ENCODE data around the gene EFHC2. TPM values are rescaled to one million over a fixed set of nuclear protein-coding genes. Genes with fewer than 3 reads are reported as not detected.

EFHC2 gene
- polyA plus RNA-seq, 1 donor (not counting 4 experiments of a cell fraction or from before 2014, with no cell fraction given) = 0.98 TPM

DNA sequence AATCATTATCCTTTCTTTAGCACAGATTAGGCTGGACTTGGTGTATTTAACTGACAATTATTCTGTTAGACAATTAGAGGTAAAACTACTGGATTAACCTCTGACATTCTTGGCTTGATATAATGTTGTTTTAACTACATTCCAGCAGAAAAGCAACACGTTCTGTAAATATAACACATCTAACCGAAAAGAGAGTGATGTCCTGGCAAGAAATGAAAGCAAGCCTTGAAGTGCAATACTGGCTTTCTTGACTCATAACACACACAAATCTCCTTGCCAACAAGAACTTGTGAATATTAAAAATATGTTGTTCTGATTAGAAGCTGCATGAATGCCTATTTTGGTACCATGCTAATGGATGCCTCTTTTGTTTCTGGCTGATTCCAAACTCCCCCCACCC is 76.4 kb downstream of the EFHC2 start:
- H3K79me2 ChIP-seq (ENCODE audit: control insufficient read depth, insufficient read depth, low read length) = no peaks in the 10 kb centered on the region
- no peak overlapping the region for H3K9ac ChIP-seq (ENCODE audit: control insufficient read depth, extremely low read depth, insufficient read depth, low read length)
- H3K4me2 ChIP-seq (ENCODE audit: control insufficient read depth, extremely low read depth, insufficient read depth, low read depth, low read length) = no peak overlapping the region
- TF ChIP-seq, protein P1, sequence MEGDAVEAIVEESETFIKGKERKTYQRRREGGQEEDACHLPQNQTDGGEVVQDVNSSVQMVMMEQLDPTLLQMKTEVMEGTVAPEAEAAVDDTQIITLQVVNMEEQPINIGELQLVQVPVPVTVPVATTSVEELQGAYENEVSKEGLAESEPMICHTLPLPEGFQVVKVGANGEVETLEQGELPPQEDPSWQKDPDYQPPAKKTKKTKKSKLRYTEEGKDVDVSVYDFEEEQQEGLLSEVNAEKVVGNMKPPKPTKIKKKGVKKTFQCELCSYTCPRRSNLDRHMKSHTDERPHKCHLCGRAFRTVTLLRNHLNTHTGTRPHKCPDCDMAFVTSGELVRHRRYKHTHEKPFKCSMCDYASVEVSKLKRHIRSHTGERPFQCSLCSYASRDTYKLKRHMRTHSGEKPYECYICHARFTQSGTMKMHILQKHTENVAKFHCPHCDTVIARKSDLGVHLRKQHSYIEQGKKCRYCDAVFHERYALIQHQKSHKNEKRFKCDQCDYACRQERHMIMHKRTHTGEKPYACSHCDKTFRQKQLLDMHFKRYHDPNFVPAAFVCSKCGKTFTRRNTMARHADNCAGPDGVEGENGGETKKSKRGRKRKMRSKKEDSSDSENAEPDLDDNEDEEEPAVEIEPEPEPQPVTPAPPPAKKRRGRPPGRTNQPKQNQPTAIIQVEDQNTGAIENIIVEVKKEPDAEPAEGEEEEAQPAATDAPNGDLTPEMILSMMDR (optimal IDR thresholded peaks at IDR 0.05 in 1 of 3, IDR thresholded peaks at IDR 0.05 in 1 of 3, conservative IDR thresholded peaks at IDR 0.05 in 1 of 3; ENCODE audit: extremely low read depth in 1 of 3, insufficient read depth in 2 of 3, low read length in 3 of 3) = no peak
- no peak for TF ChIP-seq EZH2 (IDR thresholded peaks at IDR 0.05; ENCODE audit: low read length)
- no peaks in the 10 kb centered on the region for H3K9me1 ChIP-seq (ENCODE audit: control insufficient read depth, extremely low read depth, insufficient read depth, low read length)
- no peak overlapping the region for H2AFZ ChIP-seq (ENCODE audit: control insufficient read depth, low read length)
- dilution Hi-C loops (cut with MboI; ENCODE audit: extremely low pct_ligation_motif_present, low sequenced_read_pairs) = no loop called here
- H3K4me1 ChIP-seq (ENCODE audit: control insufficient read depth, extremely low read depth, insufficient read depth, low read length) = no peaks in the 10 kb centered on the region
- H3K27me3 ChIP-seq (ENCODE audit: control insufficient read depth, extremely low read depth, insufficient read depth, low read length) = no peaks in the 10 kb centered on the region
- H3K27ac ChIP-seq (ENCODE audit: control insufficient read depth, insufficient read depth, low read length) = no peak overlapping the region
- H3K4me3 ChIP-seq (ENCODE audit: control insufficient read depth in 2 of 3, extremely low read depth in 1 of 3, insufficient read depth in 2 of 3, low read depth in 1 of 3, low read length in 3 of 3) = no peak overlapping the region
- H3K36me3 ChIP-seq (ENCODE audit: control insufficient read depth in 2 of 2, extremely low read depth in 1 of 2, insufficient read depth in 2 of 2, low read length in 2 of 2) = no peaks in the 10 kb centered on the region
- FAIRE-seq = no peak
- H3K9me3 ChIP-seq (ENCODE audit: control insufficient read depth, low read depth, low read length) = no peaks in the 10 kb centered on the region
- no peak for DNase-seq (ENCODE audit: low read depth, low spot score)
- H4K20me1 ChIP-seq (ENCODE audit: control insufficient read depth, extremely low read depth, insufficient read depth, low read length) = no peaks in the 10 kb centered on the region

GRCh38 chrX:44265559-44265958 is 77.9 kb downstream of the EFHC2 start:
- no peaks in the 10 kb centered on the region for H3K4me1 ChIP-seq (ENCODE audit: control insufficient read depth, extremely low read depth, insufficient read depth, low read length)
- dilution Hi-C loops (cut with MboI; ENCODE audit: extremely low pct_ligation_motif_present, low sequenced_read_pairs) = no loop called here
- no peak overlapping the region for H3K4me2 ChIP-seq (ENCODE audit: control insufficient read depth, extremely low read depth, insufficient read depth, low read depth, low read length)
- H3K36me3 ChIP-seq (ENCODE audit: control insufficient read depth in 2 of 2, extremely low read depth in 1 of 2, insufficient read depth in 2 of 2, low read length in 2 of 2) = no peaks in the 10 kb centered on the region
- no peak for DNase-seq (ENCODE audit: low read depth, low spot score)
- H4K20me1 ChIP-seq (ENCODE audit: control insufficient read depth, extremely low read depth, insufficient read depth, low read length) = no peaks in the 10 kb centered on the region
- no peak overlapping the region for H3K9ac ChIP-seq (ENCODE audit: control insufficient read depth, extremely low read depth, insufficient read depth, low read length)
- no peak for FAIRE-seq
- H2AFZ ChIP-seq (ENCODE audit: control insufficient read depth, low read length) = no peak overlapping the region
- TF ChIP-seq, protein P1 (optimal IDR thresholded peaks at IDR 0.05 in 1 of 3, IDR thresholded peaks at IDR 0.05 in 1 of 3, conservative IDR thresholded peaks at IDR 0.05 in 1 of 3; ENCODE audit: extremely low read depth in 1 of 3, insufficient read depth in 2 of 3, low read length in 3 of 3) = no peak
- TF ChIP-seq EZH2 (IDR thresholded peaks at IDR 0.05; ENCODE audit: low read length) = no peak
- no peaks in the 10 kb centered on the region for H3K9me1 ChIP-seq (ENCODE audit: control insufficient read depth, extremely low read depth, insufficient read depth, low read length)
- H3K9me3 ChIP-seq (ENCODE audit: control insufficient read depth, low read depth, low read length) = no peaks in the 10 kb centered on the region
- H3K4me3 ChIP-seq (ENCODE audit: control insufficient read depth in 2 of 3, extremely low read depth in 1 of 3, insufficient read depth in 2 of 3, low read depth in 1 of 3, low read length in 3 of 3) = no peak overlapping the region
- no peak overlapping the region for H3K27ac ChIP-seq (ENCODE audit: control insufficient read depth, insufficient read depth, low read length)
- no peaks in the 10 kb centered on the region for H3K79me2 ChIP-seq (ENCODE audit: control insufficient read depth, insufficient read depth, low read length)
- H3K27me3 ChIP-seq (ENCODE audit: control insufficient read depth, extremely low read depth, insufficient read depth, low read length) = no peaks in the 10 kb centered on the region
